Glutamatergic neuron (in vitro differentiated cells): Measurements from ENCODE around the gene DISC1. TPM values are rescaled to one million over a fixed set of nuclear protein-coding genes. Genes with fewer than 3 reads are reported as not detected.

ENCODE experiments used
- DNase-seq: peaks from one replicate; pipeline ENCODE4 v3.0.0; 2022
- H3K27ac Mint-ChIP-seq: one replicate; pipeline ENCODE4 v1.8.0; 2020; ENCODE audit warnings: mild to moderate bottlenecking, mixed read lengths, inconsistent platforms; ENCODE audit not compliant: unreplicated experiment
- H3K27me3 Mint-ChIP-seq: one replicate; pipeline ENCODE4 v1.8.0; 2020; ENCODE audit warnings: mild to moderate bottlenecking, moderate library complexity, mixed read lengths, inconsistent platforms; ENCODE audit not compliant: unreplicated experiment
- H3K36me3 Mint-ChIP-seq: one replicate; pipeline ENCODE4 v1.8.0; 2020; ENCODE audit warnings: mild to moderate bottlenecking, mixed read lengths, inconsistent platforms; ENCODE audit not compliant: unreplicated experiment
- H3K4me1 Mint-ChIP-seq: one replicate; pipeline ENCODE4 v1.8.0; 2020; ENCODE audit warnings: mild to moderate bottlenecking, low read depth, mixed read lengths, inconsistent platforms; ENCODE audit not compliant: unreplicated experiment
- H3K4me3 Mint-ChIP-seq: one replicate; pipeline ENCODE4 v1.8.0; 2020; ENCODE audit warnings: mild to moderate bottlenecking, mixed read lengths, inconsistent platforms; ENCODE audit not compliant: unreplicated experiment
- H3K9me3 Mint-ChIP-seq: one replicate; pipeline ENCODE4 v1.8.0; 2020; ENCODE audit warnings: mild to moderate bottlenecking, moderate library complexity, mixed read lengths, inconsistent platforms; ENCODE audit not compliant: unreplicated experiment
- CTCF ChIP-seq: fragments of 200-600 bp; sonication (generic); IDR thresholded peaks from one replicate; pipeline ENCODE4 v1.5.0; 2021; ENCODE audit not compliant: partially characterized antibody, unreplicated experiment
- total RNA-seq: library from RNA; stranded (reverse); fragmentation: NEBNext Ultra II Directional; extraction: Animal tissue kit (Norgen Biotek cat#: 25700); gene quantifications from one replicate; pipeline ENCODE4 v1.2.1, GENCODE V29; 2021; ENCODE audit not compliant: unreplicated experiment

The DISC1 gene
- total RNA-seq, 1 donor from 2014 or later = 9.1 TPM

DNA sequence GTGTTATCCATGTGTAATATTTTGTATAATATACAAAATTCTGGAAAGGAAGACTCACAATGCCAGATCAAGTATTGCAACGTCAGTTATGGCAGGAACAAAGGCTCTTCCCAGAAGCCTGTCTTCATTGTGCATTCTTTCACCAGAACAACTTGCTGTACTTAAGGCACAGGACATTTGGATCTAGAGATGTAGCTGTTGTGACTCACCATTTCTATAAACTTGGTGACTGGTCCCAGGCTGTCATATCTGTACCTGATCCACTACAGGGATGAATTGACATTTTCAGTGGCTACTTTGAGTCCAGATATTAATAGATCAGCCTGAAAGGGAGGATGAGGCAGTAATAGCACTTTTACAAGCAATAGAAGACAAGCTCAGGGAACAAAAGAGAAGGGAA lies 299.8 kb downstream of the DISC1 start:
- Mint-ChIP-seq H3K27ac (no peak overlapping the region), H3K27me3 (no peaks in the 10 kb centered on the region), H3K4me3 (no peak overlapping the region), H3K4me1 (peaks cover 35% of the 10 kb centered on the region), H3K9me3 (peaks cover 8% of the 10 kb centered on the region), H3K36me3 (no peaks in the 10 kb centered on the region)
- no peak for TF ChIP-seq CTCF
- DNase-seq = no peak

DNA sequence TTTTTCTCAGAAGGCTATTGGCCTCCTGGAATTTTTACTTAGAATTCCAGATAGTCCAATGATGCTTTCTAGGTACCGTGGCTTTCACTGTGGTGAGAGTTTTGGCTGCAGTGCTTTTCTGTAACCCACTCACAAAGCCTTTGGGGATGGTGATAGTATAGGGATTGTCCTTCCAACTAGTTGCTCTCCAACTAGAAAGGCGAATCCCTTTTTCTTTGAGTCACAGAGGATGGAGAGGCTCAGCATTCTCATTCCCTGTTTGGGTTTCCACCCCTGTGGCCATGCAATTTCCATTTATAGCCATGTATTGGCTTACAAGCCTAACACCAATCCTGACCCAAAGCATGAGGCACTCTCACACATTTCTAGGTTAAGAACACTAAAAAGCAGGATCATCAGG lies 300.3 kb downstream of the DISC1 start:
- H3K4me1 Mint-ChIP-seq = peaks cover 35% of the 10 kb centered on the region
- no peak for TF ChIP-seq CTCF
- no peak for DNase-seq
- peaks cover 8% of the 10 kb centered on the region for H3K9me3 Mint-ChIP-seq
- no peak overlapping the region for H3K4me3 Mint-ChIP-seq
- no peaks in the 10 kb centered on the region for H3K27me3 Mint-ChIP-seq
- no peaks in the 10 kb centered on the region for H3K36me3 Mint-ChIP-seq
- no peak overlapping the region for H3K27ac Mint-ChIP-seq

DNA sequence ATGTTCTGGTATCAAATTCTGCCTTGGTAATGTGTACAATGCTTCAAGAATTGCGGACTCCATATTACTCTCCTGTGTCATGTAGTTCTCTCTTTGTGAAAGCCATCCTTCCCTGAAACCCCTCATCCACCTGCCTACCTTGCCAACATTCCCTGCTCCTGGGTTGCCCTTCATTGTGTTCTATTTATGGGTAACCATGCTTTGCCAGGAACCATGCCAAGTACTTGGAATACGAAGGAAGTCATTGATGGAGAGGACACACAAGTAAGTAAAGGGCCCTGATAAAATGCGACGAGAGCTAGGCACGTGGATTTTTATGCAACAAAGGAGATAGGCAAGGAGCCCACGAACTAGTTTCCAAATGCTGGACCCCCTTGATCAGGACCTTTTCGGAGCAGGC lies 300.8 kb downstream of the DISC1 start:
- no peak overlapping the region for H3K27ac Mint-ChIP-seq
- no peak for TF ChIP-seq CTCF
- H3K4me3 Mint-ChIP-seq = no peak overlapping the region
- H3K4me1 Mint-ChIP-seq = peaks cover 34% of the 10 kb centered on the region
- no peak for DNase-seq
- no peaks in the 10 kb centered on the region for H3K27me3 Mint-ChIP-seq
- H3K36me3 Mint-ChIP-seq = no peaks in the 10 kb centered on the region
- H3K9me3 Mint-ChIP-seq = peaks cover 8% of the 10 kb centered on the region

DNA sequence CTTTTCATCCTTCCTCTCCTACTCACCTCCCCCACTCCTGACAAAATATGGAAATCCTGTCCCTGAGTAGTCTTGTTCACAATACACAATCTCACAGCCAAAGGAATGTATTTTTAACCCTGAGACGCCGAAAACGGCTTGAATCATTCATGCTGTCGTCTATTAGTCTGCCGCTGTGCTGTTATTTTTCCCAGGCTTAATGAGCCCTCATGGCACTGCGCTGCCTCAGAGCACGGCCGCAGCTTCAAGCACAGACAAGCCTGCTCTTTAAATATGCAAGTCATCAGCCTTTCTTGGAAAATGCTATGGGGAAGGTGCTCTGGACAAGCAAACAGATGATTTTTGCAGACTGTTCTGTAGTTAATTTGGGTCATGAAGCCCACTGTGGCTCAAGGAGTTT lies 302.7 kb downstream of the DISC1 start:
- no peak for TF ChIP-seq CTCF
- peak overlapping the region; percentile 31 for H3K4me3 Mint-ChIP-seq
- DNase-seq = no peak
- peaks cover 28% of the 10 kb centered on the region for H3K4me1 Mint-ChIP-seq
- peaks cover 3% of the 10 kb centered on the region for H3K27me3 Mint-ChIP-seq
- peak overlapping the region; percentile 31 for H3K27ac Mint-ChIP-seq
- no peaks in the 10 kb centered on the region for H3K36me3 Mint-ChIP-seq
- H3K9me3 Mint-ChIP-seq = peaks cover 5% of the 10 kb centered on the region

- H3K4me1 Mint-ChIP-seq = peaks cover 31% of the 10 kb centered on the region
- no peak overlapping the region for H3K4me3 Mint-ChIP-seq
- no peak for TF ChIP-seq CTCF
- no peak for DNase-seq
- H3K27ac Mint-ChIP-seq = peak overlapping the region; percentile 31
- no peaks in the 10 kb centered on the region for H3K36me3 Mint-ChIP-seq
- H3K27me3 Mint-ChIP-seq = peaks cover 3% of the 10 kb centered on the region
- peaks cover 5% of the 10 kb centered on the region for H3K9me3 Mint-ChIP-seq
These were observed 303.8 kb downstream of the DISC1 start for GRCh38 chr1:231930257-231930947.
